Rectal smooth muscle tissue (tissue), 1 donor: ENCODE results near the gene LUZP2.
"Not testable (repeated sequence)": the region's sequence is repeated elsewhere in the genome, so short reads cannot be mapped to it uniquely, and the experiment has no call there.

ENCODE experiments used
- H3K27ac ChIP-seq: one replicate; pipeline ENCODE4 v1.7.0; 2013; ENCODE audit warnings: low read depth, low read length, inconsistent platforms
- H3K27me3 ChIP-seq: one replicate; pipeline ENCODE4 v1.7.0; 2013; ENCODE audit warnings: low read length; ENCODE audit not compliant: control insufficient read depth, insufficient read depth
- H3K36me3 ChIP-seq: one replicate; pipeline ENCODE4 v1.7.0; 2013; ENCODE audit warnings: low read length; ENCODE audit not compliant: control insufficient read depth, insufficient read depth
- H3K4me1 ChIP-seq: one replicate; pipeline ENCODE4 v1.7.0; 2013; ENCODE audit warnings: low read length; ENCODE audit not compliant: control insufficient read depth, insufficient read depth
- H3K4me3 ChIP-seq: one replicate; pipeline ENCODE4 v1.7.0; 2013; ENCODE audit warnings: low read length
- H3K9ac ChIP-seq: one replicate; pipeline ENCODE4 v1.7.0; 2013; ENCODE audit warnings: low read length

Gene LUZP2

DNA sequence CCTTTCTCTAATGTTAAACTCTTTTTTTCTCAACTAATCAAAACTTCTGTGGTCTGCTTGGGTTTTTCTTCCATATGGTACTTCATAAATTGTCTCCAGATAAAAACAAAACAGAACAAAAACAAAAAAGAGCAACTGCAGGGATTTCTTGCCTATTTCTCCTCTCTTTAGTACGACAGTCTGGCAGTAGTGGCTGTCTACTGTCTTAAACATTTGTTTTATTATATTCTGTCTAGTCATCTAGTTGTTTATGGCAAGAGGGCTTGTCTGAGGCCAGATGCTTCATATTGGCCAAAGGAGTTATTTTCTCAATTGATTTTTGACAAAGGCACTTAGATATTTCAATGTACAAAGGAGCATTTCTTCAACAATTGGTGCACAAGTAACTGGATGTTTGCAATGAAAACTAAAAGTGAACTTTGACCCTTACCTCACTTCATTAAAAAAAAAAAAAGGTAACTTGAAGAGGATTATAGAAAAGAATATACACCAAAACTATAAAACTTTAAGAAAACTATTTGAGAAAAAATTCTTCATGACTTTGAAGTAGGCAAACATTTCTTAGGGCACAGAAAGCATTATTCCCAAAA lies 404.2 kb downstream of the LUZP2 start:
- Histone ChIP-seq H3K4me1 (no peaks in the 10 kb centered on the region), H3K9ac (no peak overlapping the region), H3K27ac (no peak overlapping the region), H3K36me3 (no peaks in the 10 kb centered on the region), H3K4me3 (no peak overlapping the region), H3K27me3 (no peaks in the 10 kb centered on the region)

DNA sequence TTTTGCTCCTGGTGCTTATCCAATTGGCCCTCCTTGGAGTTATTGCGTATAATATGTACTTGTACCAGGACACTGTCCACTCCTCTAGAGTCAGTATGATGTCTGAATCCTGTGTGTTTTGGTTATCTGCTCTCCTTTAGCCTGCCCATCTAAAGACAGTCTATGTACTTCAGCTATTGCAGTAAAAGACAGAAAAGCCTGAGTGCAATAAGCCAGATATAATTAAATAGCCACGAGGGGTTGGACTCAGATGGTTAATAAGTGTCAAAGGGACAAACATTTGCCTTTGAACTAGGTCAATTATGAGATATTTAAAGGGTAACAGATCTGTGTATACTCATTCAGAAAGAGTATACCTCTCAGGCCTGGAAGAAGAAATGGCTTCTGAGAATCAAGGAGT lies 406.7 kb downstream of the LUZP2 start:
- H3K4me1 ChIP-seq = no peaks in the 10 kb centered on the region
- no peak overlapping the region for H3K4me3 ChIP-seq
- no peak overlapping the region for H3K9ac ChIP-seq
- no peaks in the 10 kb centered on the region for H3K27me3 ChIP-seq
- H3K36me3 ChIP-seq = no peaks in the 10 kb centered on the region
- no peak overlapping the region for H3K27ac ChIP-seq

DNA sequence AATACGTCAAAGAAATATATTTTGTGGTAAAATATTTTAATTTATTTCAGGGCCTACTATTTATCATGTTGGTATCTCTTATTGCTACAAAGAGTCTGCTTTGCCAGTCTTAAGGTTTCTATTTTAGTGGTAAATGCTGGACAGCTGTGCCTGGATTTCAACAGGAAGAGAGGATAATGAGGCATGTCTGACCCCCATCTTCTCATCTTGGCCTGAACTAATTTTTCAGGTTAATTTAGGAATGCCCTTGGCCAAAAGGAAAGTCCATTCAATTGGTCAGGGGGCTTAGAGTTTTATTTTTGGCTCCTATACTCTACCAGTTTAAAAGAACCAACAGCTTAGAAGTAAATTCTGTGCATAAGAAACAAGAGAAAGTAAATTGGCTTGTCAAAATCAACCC lies 428.2 kb downstream of the LUZP2 start:
- H3K4me1 ChIP-seq = no peaks in the 10 kb centered on the region
- H3K9ac ChIP-seq = no peak overlapping the region
- no peak overlapping the region for H3K27ac ChIP-seq
- H3K36me3 ChIP-seq = no peaks in the 10 kb centered on the region
- no peak overlapping the region for H3K4me3 ChIP-seq
- H3K27me3 ChIP-seq = no peaks in the 10 kb centered on the region

DNA sequence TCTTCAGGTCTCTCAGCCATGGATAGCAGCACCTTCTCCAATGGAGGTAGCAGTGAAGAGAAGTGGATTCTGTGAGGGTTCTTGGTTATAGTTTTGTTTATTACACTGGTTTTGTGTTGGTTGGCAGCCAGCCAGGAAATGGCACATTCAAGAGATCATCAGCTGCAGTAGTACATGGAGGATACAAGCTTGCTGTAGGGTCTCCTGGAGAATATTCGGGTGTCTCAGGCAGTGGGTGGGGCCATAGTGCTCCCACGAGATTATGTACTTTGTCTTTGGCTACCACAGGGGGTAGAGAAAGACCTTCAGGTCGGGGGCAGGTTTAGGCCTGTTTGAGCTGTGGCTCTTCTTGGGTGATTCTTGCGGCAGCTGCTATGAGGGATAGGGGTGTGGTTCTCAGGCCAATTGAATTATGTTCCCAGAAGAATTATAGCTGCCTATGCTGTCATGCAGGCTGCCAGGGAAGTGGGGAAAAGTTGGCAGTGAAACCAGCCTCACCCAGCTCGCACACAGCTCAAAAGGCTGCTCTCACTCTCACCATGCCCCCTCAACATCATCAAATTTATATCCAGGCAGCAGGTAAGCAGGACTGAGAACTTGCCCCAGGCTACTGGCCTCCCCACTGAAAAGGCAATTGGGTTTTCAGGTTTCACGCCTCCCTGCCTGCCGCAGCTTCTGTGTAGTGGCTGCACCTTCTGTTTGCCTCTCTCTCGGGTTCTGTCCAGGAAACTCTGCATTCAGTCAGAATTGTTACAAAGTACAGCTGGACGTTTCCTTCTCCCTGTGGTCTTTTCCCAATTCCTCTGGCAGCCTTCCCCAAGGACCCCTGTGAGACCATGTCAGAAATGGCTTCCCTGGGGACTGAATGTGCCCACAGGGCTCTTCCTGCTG lies 435.5 kb downstream of the LUZP2 start:
- Histone ChIP-seq H3K9ac (no peak overlapping the region), H3K4me3 (no peak overlapping the region), H3K36me3 (no peaks in the 10 kb centered on the region), H3K4me1 (no peaks in the 10 kb centered on the region), H3K27ac (no peak overlapping the region), H3K27me3 (no peaks in the 10 kb centered on the region)

DNA sequence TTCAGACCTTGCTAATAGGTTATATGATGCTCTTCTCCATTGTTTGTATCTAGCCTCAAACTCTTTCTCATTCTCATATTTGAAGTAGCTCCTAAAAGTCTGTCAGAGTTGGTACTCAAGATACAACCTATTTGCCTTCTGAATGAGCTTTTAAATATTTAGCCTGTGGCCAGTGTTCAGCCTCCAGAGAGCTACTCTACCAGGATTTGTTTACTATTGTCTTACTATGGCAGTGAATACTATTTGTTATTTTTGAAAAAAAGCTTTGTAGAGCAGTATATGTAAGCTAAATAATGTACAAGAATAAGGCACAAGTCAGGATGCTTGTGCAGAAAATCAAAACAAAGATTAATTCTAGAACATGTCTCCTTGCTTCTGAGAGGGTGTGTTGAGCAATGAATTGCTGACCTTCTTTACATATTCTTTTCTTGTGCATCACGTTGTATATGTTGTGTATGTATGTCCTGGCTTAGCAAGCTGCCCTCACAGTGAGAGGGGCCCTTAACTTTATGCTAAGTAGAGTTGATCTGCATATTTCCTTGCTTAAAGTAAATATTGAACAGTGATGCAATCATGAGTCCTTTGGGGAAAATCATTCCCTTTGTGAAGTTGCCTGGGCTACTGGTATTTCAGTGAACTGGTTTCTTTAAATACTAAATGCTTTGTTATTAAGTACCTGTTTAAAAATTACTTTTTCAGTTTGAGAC lies 438.0 kb downstream of the LUZP2 start:
- Histone ChIP-seq H3K9ac (no peak overlapping the region), H3K27me3 (no peaks in the 10 kb centered on the region), H3K36me3 (no peaks in the 10 kb centered on the region), H3K27ac (no peak overlapping the region), H3K4me1 (no peaks in the 10 kb centered on the region), H3K4me3 (no peak overlapping the region)

DNA sequence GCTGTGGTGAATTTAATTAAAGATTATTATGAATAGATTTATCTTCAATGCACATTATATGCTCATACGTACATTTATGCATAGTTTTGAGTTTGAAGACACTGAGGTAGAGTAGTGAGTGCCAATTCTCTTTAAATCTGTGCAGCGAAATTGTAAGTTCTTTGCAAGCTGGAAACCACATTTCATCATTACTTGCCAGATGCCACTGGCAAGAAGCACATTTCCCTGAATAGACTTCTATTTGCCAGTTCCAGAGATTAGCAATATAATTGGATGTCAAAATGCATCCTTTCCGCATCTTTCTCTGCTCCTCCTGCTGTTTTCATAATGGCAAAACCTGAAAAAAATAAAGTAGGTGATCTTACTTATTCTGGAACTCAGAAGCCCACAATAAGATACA lies 448.0 kb downstream of the LUZP2 start:
- no peak overlapping the region for H3K4me3 ChIP-seq
- no peak overlapping the region for H3K9ac ChIP-seq
- no peaks in the 10 kb centered on the region for H3K27me3 ChIP-seq
- no peaks in the 10 kb centered on the region for H3K4me1 ChIP-seq
- no peaks in the 10 kb centered on the region for H3K36me3 ChIP-seq
- H3K27ac ChIP-seq = no peak overlapping the region

DNA sequence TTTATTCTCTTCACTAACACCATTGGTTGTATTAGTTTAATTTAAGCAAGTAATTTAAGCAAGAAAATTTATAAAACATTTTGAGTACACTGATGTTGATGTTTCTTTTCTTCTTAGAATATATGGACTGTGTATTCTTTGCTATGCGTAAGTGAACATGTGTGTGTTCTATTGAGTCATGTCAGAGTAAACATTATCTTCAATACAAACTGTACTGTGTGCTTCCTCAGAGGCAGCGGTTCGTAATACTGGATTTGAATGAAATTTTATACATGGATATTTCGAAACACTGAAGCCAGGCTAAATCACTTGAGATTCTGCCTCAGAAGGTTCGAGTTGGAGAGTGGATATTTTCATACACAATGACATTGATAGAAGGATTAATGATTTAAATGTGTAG lies 452.6 kb downstream of the LUZP2 start:
- Histone ChIP-seq H3K27me3 (no peaks in the 10 kb centered on the region), H3K4me3 (no peak overlapping the region)

DNA sequence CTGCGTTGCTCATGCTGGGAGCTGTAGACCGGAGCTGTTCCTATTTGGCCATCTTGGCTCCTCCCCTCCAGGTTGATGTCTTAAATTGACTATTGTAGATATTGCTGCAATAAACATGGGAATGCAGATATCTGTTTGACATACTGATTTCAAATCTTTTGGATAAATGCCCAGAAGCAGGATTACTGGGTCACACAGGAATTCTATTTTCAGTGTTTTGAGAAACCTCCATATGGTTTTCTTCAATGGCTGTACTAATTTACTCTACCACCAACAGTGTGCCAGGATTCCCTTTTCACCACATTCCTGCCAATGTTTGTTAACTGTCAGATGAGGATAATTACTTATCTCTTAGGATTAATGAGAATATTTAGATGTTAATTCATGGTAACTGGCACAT lies 467.0 kb downstream of the LUZP2 start:
- no peaks in the 10 kb centered on the region for H3K36me3 ChIP-seq
- H3K27ac ChIP-seq = no peak overlapping the region
- no peaks in the 10 kb centered on the region for H3K27me3 ChIP-seq
- no peak overlapping the region for H3K4me3 ChIP-seq
- H3K4me1 ChIP-seq = no peaks in the 10 kb centered on the region
- H3K9ac ChIP-seq = no peak overlapping the region

More for the DNA sequence above, 452.6 kb downstream of the LUZP2 start:
- no peak overlapping the region for H3K27ac ChIP-seq
- no peaks in the 10 kb centered on the region for H3K4me1 ChIP-seq
- no peak overlapping the region for H3K9ac ChIP-seq
- no peaks in the 10 kb centered on the region for H3K36me3 ChIP-seq

DNA sequence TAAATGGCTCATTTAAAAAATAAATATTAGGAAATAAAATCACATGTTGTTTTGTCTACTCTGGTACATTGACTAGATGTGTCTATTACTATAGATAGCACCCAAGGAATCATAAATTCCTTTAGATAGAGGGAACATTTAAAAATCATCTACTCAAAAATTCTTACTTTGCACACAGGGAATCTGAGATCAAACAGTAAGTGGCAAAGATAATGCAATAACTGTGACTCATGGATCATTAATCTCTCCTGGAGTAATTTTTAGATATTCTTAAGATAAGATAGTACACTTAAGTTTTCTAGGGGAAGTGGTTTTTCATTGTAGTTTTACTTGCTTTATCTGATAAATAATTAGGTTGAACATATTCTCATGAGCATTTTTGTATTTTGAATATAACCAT lies 468.9 kb downstream of the LUZP2 start:
- no peaks in the 10 kb centered on the region for H3K4me1 ChIP-seq
- H3K27me3 ChIP-seq = no peaks in the 10 kb centered on the region
- H3K4me3 ChIP-seq = no peak overlapping the region
- H3K27ac ChIP-seq = no peak overlapping the region
- H3K9ac ChIP-seq = no peak overlapping the region
- no peaks in the 10 kb centered on the region for H3K36me3 ChIP-seq

DNA sequence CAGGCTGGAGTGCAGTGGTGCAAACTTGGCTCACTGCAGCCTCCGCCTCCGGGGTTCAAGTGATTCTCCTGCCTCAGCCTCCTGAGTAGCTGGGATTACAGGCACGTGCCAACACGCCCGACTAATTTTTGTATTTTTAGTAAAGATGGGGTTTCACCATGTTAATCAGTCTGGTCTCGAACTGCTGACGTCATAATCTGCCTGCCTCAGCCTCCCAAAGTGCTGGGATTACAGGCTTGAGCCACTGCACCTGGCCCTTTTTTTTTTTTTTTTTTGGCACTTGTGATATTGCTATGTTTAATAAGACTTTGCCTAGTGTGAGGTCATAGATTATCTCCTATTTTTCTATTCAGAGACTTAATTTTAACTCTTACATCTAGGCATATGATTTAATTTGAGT lies 497.1 kb downstream of the LUZP2 start:
- not testable (repeated sequence) for H3K27ac ChIP-seq, H3K9ac ChIP-seq, H3K4me1 ChIP-seq, H3K36me3 ChIP-seq, H3K4me3 ChIP-seq, H3K27me3 ChIP-seq

DNA sequence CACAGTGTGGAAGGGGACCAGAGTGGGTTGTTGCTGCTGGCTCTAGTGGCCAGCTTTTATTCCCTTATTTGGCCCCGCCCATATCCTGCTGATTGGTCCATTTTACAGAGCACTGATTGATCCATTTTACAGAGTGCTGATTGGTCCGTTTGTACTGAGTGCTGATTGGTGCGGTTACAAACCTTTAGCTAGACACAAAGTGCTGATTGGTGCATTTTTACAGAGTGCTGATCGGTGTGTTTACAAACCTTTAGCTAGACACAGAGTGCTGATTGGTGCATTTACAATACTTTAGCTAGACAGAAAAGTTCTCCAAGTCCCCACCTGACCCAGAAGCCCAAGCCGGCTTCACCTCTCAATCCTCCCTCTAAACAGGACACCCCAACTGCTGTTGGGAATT lies 503.1 kb downstream of the LUZP2 start:
- H3K4me1 ChIP-seq, H3K9ac ChIP-seq, H3K27ac ChIP-seq, H3K4me3 ChIP-seq, H3K36me3 ChIP-seq, H3K27me3 ChIP-seq: not testable (repeated sequence)

DNA sequence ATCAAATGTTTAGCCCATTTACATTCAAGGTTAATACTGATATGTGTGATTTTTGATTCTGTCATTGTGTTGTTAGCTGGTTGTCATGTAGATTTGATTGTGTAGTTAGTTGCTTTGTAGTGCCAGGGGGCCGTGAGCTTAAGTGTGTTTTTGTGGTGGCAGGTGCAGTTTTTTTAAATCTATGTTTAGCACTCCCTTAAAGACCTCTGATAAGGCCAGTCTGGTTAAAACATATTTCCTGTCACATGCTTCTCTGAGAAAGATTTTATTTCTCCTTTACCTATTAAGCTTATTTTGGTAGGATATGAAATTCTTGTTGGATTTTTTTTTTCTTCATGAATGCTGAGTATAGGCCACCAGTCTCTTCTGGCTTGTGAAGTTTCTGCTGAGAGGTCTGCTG lies 540.6 kb downstream of the LUZP2 start:
- no peaks in the 10 kb centered on the region for H3K4me1 ChIP-seq
- H3K4me3 ChIP-seq = no peak overlapping the region
- no peak overlapping the region for H3K9ac ChIP-seq
- no peaks in the 10 kb centered on the region for H3K36me3 ChIP-seq
- H3K27me3 ChIP-seq = no peaks in the 10 kb centered on the region
- H3K27ac ChIP-seq = no peak overlapping the region
